GM18861 (cell line): ENCODE data around the gene PTPRD.

Experiments used
- ATAC-seq: cut with Tn5 transposase; IDR thresholded peaks from one replicate; pipeline ENCODE4 v1.9.1; 2021; ENCODE audit not compliant: unreplicated experiment

Gene PTPRD

DNA sequence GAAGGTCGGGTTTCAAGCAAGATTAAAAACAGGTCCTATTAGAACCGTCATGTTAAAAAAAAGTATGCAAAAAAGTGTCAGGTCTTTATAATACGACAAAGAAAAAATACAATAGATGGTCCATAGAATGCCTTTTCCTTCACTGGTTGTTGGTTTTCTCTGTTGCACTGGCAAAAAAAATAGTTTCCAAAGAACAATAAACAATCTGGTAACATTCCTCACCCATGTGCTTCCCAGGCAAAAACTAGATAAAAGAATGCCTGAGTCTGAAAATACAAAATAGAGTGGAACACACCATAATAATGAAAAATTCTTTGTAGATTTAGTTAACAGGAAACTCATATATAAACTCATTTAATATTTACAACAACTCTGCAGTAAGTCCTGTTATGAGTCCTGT, 2223.3 kb downstream of the PTPRD start:
- no peak for ATAC-seq

GRCh38 chr9:8388132-8388531, 2224.7 kb downstream of the PTPRD start:
- ATAC-seq, result no peak

GRCh38 chr9:8384091-8384490, 2228.7 kb downstream of the PTPRD start:
- ATAC-seq, result no peak

DNA sequence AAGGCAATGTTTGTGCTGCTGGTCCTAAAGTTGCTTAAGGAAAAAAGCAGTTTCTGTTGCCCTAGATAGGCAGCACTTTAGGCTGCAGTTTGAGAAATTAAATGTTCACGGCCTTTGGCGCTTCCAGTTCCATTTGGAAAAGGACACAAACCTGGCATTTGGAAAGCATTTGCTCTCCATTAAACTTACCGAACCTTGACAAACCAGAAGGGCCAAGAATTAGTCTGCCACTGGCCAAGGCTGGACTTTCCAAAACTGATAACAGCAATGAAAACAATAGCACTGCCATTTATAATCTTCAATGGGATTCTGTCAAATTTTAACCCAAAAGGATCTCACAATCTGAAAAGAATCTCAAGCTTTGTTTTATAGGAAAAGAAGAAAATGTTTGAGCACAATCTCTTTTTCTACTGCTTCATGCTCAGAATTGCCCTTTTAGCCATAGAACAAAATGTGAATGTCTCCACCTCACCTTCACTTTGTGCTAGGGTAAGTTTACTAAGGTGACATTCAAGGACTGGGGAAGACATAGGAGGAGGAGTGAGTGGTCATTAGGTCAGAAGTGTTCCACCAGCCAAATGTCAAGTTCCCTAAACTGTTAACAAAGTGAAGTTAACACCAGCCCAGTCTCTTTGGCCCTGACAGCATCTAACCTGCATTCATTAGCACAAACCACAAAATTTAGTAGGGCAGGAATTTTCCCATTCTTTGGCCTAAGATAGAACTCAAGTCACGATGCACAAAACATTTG, 2229.8 kb downstream of the PTPRD start:
- no peak for ATAC-seq

DNA sequence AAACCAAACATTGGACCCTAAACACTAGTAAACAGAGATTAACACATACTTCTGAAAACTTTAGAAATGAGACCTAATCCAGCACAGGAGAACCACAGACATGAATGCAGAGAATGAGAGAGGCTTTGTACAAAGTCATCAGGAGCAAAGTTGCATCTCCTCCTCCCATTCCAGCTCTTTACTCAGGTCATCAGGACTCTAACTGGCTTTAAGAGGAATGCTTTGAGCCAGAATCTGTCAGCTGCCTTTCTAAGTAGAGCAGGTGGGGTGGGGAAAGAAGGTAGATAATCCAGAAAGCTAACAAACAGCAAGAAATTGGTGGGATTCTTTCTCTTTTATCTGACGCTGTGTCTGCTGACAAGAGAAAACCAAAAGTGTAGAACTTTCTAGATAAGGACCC, 2230.5 kb downstream of the PTPRD start:
- no peak for ATAC-seq

DNA sequence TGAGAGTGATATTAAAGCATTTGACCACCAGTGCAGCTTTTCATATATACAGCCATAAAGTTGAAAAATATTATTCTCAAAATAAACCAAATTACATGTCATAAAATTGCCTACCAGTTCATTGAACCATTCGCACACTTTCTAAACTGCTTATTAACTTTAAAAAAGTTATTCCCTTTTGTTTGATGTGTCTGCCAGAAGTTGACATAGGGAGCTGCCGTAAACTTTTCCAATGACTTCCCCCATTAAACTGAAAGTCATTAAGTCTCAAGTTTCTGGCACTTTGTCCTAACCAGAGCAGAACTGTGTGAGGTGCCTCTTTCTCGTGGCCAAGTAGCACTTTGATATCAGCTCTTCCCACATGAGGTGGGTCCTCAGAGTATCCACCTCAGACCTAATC, 2231.2 kb downstream of the PTPRD start:
- no peak for ATAC-seq

GRCh38 chr9:8374471-8374870, 2238.3 kb downstream of the PTPRD start:
- ATAC-seq, result no peak

DNA sequence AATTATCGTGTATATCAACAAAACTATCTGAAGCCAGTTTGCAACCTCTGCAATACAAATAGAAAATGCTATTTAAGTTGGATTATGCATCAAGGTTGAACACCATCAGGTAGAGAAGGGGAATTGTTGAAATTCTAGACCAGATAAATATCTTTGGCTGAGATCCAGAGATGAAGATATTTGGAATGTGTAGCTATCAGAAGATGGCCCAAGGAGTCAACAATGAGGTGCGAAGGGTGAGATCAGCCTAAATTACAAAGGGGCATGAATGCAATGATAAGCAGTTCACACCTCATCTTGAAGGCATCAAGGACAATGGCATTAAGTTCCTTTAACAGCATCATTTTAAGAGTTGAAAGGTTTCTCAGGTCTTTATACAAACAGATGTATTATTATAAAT, 2241.1 kb downstream of the PTPRD start:
- no peak for ATAC-seq

GRCh38 chr9:8366161-8366926, 2246.5 kb downstream of the PTPRD start:
- ATAC-seq, result no peak

DNA sequence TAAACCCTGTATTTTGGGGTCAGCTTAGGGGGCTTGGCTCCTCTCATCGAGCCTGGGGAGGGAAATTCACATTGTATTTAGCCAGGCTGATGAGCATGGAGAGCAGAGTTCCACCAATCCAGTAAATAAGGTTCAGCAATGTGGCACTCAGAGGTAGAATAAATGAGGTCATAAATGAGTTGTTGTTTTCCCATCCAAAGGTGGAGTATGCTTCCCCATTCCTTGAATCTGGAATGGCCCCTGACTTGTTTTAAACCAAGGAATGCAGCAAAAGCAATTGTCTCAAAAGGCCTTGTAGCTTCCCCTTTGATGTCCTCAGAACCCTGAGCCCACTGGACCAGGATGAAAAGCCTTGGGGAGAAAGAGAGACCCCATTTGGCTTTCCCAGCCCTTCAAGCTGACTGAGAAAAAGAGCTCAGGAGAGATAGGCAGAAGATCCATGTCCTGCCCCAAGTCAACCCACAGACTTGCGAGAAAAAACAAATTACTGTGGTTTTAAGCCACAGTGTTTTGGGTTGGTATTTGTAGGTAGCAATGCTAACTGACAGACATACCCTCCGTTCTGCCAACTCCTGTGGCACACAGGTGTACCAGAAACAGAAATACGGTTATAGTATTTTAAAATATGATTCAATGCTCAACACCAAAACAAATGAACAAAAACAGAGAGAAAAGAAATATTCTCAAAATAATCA, 2247.2 kb downstream of the PTPRD start:
- no peak for ATAC-seq

GRCh38 chr9:8365029-8365428, 2247.8 kb downstream of the PTPRD start:
- peak; percentile 47 for ATAC-seq

- no peak for ATAC-seq
These were observed 2248.6 kb downstream of the PTPRD start for GRCh38 chr9:8364026-8364752.

DNA sequence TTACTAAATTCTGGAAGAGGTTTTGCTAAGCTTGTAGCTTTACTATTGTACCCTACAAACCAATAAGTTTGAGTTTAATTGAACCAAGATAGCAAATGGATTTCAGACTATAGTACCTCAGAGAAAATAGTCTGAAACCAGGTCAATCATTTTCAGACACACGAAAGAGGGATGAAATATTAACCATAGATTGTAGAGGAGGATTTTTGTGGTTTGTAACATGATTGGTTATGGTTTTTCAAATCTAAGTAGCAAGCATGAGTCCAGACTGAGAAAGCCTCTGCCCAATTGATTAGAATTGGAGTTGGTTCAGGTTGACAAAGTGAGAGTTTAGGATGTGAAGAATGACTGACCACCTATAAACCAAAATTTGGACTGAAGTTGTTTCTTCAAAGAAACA, 2250.6 kb downstream of the PTPRD start:
- peak; percentile 76 for ATAC-seq

DNA sequence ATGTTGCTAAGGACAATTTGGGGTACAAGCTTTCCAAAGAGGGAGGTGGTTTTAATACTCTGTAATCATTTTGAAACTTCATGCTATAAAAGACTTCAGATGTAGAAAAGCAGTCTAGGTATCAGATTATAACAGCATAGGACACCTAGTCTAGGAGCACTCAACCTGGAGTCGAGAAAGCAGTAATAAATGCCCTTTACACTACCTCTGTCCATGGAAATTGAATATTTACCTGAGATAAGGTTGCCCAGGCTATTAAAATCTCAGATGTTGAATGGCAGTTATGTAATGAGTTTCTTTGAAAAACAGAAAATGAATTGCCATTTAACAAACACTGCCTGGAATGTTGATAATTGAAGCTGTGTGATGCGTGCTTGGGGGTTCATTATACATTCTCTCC, 2251.4 kb downstream of the PTPRD start:
- no peak for ATAC-seq

DNA sequence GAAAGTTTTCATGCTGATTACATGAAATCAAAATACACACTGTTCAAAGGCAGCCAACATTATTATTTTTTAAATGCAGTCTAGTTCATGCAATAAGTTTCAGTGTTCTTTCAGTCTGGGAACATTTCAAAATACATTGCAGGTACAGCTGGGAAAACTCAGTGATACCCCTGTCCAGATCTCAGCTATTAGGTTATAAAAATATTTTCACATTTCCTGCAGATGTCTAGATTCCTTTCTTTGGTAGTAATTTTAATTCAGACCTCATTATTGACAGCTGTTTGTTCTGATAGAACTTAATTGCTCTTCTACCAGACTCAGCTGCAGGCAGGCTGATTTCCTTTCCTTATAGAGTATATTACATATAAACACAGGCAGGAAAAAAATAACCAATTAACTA, 2256.4 kb downstream of the PTPRD start:
- ATAC-seq, result no peak

GRCh38 chr9:8351436-8351835, 2261.4 kb downstream of the PTPRD start:
- ATAC-seq, result no peak

- no peak for ATAC-seq
These were observed 2262.9 kb downstream of the PTPRD start for GRCh38 chr9:8349901-8350300.

GRCh38 chr9:8349376-8349775, 2263.4 kb downstream of the PTPRD start:
- ATAC-seq, result no peak

- ATAC-seq, result no peak
These were observed 2264.0 kb downstream of the PTPRD start for GRCh38 chr9:8348756-8349155.

DNA sequence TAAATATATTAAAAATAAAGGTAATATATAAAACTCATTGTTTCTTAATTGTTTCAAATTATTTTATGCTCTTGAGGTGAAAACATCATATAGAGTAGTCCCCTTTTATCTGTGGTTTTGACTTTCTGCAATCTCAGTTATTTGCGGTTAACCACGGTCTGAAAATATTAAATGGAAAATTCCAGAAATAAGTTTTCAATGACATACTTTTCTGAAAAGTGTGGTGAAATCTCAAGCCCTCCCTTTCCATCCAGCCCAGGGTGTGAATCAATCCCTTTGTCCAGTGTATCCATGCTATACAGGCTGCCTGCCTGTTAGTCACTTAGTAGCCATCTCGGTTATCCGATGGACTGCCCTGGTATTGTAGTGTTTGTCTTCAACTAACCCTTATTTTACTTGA, 2266.5 kb downstream of the PTPRD start:
- ATAC-seq, result no peak

GRCh38 chr9:8338767-8339510, 2273.9 kb downstream of the PTPRD start:
- no peak for ATAC-seq
